Effector memory CD4-positive, alpha-beta T cell (primary cell): ENCODE measurements around the gene RSPO1.

Source experiments
- DNase-seq, 3 donors: peaks; one replicate each; pipeline ENCODE4 v3.0.0-alpha.2; 2020
- H3K27ac ChIP-seq: 2 replicates; pipeline ENCODE4 v1.7.0; 2013; ENCODE audit warnings: mild to moderate bottlenecking, low read length, moderate library complexity; ENCODE audit not compliant: insufficient read depth, poor library complexity, severe bottlenecking
- H3K27me3 ChIP-seq: replicated peaks from 2 replicates; pipeline ENCODE4 v1.7.0; 2013; ENCODE audit warnings: mild to moderate bottlenecking, low read length; ENCODE audit not compliant: insufficient read depth, control insufficient read depth, poor library complexity, severe bottlenecking
- H3K36me3 ChIP-seq: 2 replicates; pipeline ENCODE4 v1.7.0; 2013; ENCODE audit warnings: mild to moderate bottlenecking, low read length, moderate library complexity; ENCODE audit not compliant: control insufficient read depth, insufficient read depth
- H3K4me1 ChIP-seq: 2 replicates; pipeline ENCODE4 v1.7.0; 2013; ENCODE audit warnings: low read length, mild to moderate bottlenecking; ENCODE audit not compliant: control insufficient read depth, insufficient read depth, poor library complexity, severe bottlenecking
- H3K4me3 ChIP-seq: 2 replicates; pipeline ENCODE4 v1.7.0; 2013; ENCODE audit warnings: low read length, low read depth, mild to moderate bottlenecking; ENCODE audit not compliant: insufficient read depth, poor library complexity, severe bottlenecking
- H3K9me3 ChIP-seq: 2 replicates; pipeline ENCODE4 v1.7.0; 2013; ENCODE audit warnings: mild to moderate bottlenecking, low read length, moderate library complexity; ENCODE audit not compliant: control insufficient read depth

The RSPO1 gene

GRCh38 chr1:37671261-37671660 is 36.6 kb upstream of the RSPO1 start:
- peaks cover 4% of the 10 kb centered on the region for H3K27me3 ChIP-seq
- H3K36me3 ChIP-seq = no peaks in the 10 kb centered on the region
- no peaks in the 10 kb centered on the region for H3K9me3 ChIP-seq
- no peak overlapping the region for H3K4me3 ChIP-seq
- H3K4me1 ChIP-seq = peaks cover 23% of the 10 kb centered on the region
- no peak overlapping the region for H3K27ac ChIP-seq
- no peak for DNase-seq

GRCh38 chr1:37670133-37670532 is 35.4 kb upstream of the RSPO1 start:
- Histone ChIP-seq H3K27me3 (peaks cover 4% of the 10 kb centered on the region), H3K4me3 (no peak overlapping the region), H3K36me3 (no peaks in the 10 kb centered on the region), H3K9me3 (no peaks in the 10 kb centered on the region), H3K27ac (no peak overlapping the region), H3K4me1 (peaks cover 23% of the 10 kb centered on the region)
- DNase-seq = no peak

- no peak overlapping the region for H3K4me3 ChIP-seq
- DNase-seq = no peak
- no peak overlapping the region for H3K27ac ChIP-seq
- no peaks in the 10 kb centered on the region for H3K4me1 ChIP-seq
- H3K27me3 ChIP-seq = peaks cover 4% of the 10 kb centered on the region
- H3K9me3 ChIP-seq = no peaks in the 10 kb centered on the region
- no peaks in the 10 kb centered on the region for H3K36me3 ChIP-seq
Observed at GRCh38 chr1:37667023-37667671, 32.5 kb upstream of the RSPO1 start.

GRCh38 chr1:37666241-37666867 is 31.7 kb upstream of the RSPO1 start:
- no peaks in the 10 kb centered on the region for H3K4me1 ChIP-seq
- no peak for DNase-seq
- H3K27me3 ChIP-seq = peaks cover 4% of the 10 kb centered on the region
- H3K27ac ChIP-seq = no peak overlapping the region
- H3K4me3 ChIP-seq = no peak overlapping the region
- no peaks in the 10 kb centered on the region for H3K9me3 ChIP-seq
- H3K36me3 ChIP-seq = no peaks in the 10 kb centered on the region

GRCh38 chr1:37663426-37664000 is 28.8 kb upstream of the RSPO1 start:
- no peaks in the 10 kb centered on the region for H3K4me1 ChIP-seq
- no peaks in the 10 kb centered on the region for H3K27me3 ChIP-seq
- no peaks in the 10 kb centered on the region for H3K36me3 ChIP-seq
- no peak overlapping the region for H3K4me3 ChIP-seq
- H3K27ac ChIP-seq = no peak overlapping the region
- H3K9me3 ChIP-seq = no peaks in the 10 kb centered on the region
- no peak for DNase-seq

- no peaks in the 10 kb centered on the region for H3K27me3 ChIP-seq
- H3K36me3 ChIP-seq = no peaks in the 10 kb centered on the region
- H3K27ac ChIP-seq = no peak overlapping the region
- no peak for DNase-seq
- H3K9me3 ChIP-seq = no peaks in the 10 kb centered on the region
- H3K4me1 ChIP-seq = no peaks in the 10 kb centered on the region
- H3K4me3 ChIP-seq = no peak overlapping the region
Observed at GRCh38 chr1:37662031-37662755, 27.5 kb upstream of the RSPO1 start.

GRCh38 chr1:37661401-37661800 is 26.7 kb upstream of the RSPO1 start:
- H3K27ac ChIP-seq = no peak overlapping the region
- no peak overlapping the region for H3K4me3 ChIP-seq
- no peaks in the 10 kb centered on the region for H3K36me3 ChIP-seq
- no peak for DNase-seq
- no peaks in the 10 kb centered on the region for H3K27me3 ChIP-seq
- no peaks in the 10 kb centered on the region for H3K9me3 ChIP-seq
- H3K4me1 ChIP-seq = no peaks in the 10 kb centered on the region

GRCh38 chr1:37660664-37661063 is 26.0 kb upstream of the RSPO1 start:
- no peak for DNase-seq
- H3K36me3 ChIP-seq = no peaks in the 10 kb centered on the region
- H3K9me3 ChIP-seq = no peaks in the 10 kb centered on the region
- no peak overlapping the region for H3K27ac ChIP-seq
- no peak overlapping the region for H3K4me3 ChIP-seq
- H3K4me1 ChIP-seq = no peaks in the 10 kb centered on the region
- H3K27me3 ChIP-seq = no peaks in the 10 kb centered on the region

- no peak overlapping the region for H3K4me3 ChIP-seq
- no peak for DNase-seq
- H3K4me1 ChIP-seq = no peaks in the 10 kb centered on the region
- no peaks in the 10 kb centered on the region for H3K27me3 ChIP-seq
- no peak overlapping the region for H3K27ac ChIP-seq
- H3K36me3 ChIP-seq = no peaks in the 10 kb centered on the region
- H3K9me3 ChIP-seq = no peaks in the 10 kb centered on the region
Observed at GRCh38 chr1:37658486-37658885, 23.8 kb upstream of the RSPO1 start.
